HL-60 (cell line): ENCODE measurements around the gene TMEM163.
"Not testable (repeated sequence)": the region's sequence is repeated elsewhere in the genome, so short reads cannot be mapped to it uniquely, and the experiment has no call there.

Source experiments
- POLR2AphosphoS5 ChIP-seq: IDR thresholded peaks from 2 replicates; pipeline ENCODE4 v1.6.1; 2012; ENCODE audit warnings: low read depth
- TF ChIP-seq, protein P1 (sequence below): IDR thresholded peaks from one replicate; pipeline ENCODE4 v1.5.1; 2011; ENCODE audit warnings: low read length, control low read depth, inconsistent platforms; ENCODE audit not compliant: insufficient read depth

DNA sequence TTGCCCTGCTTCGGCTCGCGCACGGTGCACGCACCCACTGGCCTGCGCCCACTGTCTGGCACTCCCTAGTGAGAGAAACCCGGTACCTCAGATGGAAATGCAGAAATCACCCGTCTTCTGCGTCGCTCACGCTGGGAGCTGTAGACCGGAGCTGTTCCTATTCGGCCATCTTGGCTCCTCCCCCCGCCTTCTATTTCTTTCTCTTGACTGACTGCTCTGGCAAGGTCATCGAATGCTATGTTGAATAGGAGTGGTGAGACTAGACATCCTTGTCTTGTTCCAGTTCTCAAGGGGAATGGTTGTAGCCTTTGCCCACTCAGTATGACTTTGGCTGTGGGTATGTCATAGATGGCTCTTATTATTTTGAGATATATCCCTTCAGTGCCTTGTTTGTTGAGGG, 62.4 kb downstream of the TMEM163 start:
- TF ChIP-seq, protein P1, sequence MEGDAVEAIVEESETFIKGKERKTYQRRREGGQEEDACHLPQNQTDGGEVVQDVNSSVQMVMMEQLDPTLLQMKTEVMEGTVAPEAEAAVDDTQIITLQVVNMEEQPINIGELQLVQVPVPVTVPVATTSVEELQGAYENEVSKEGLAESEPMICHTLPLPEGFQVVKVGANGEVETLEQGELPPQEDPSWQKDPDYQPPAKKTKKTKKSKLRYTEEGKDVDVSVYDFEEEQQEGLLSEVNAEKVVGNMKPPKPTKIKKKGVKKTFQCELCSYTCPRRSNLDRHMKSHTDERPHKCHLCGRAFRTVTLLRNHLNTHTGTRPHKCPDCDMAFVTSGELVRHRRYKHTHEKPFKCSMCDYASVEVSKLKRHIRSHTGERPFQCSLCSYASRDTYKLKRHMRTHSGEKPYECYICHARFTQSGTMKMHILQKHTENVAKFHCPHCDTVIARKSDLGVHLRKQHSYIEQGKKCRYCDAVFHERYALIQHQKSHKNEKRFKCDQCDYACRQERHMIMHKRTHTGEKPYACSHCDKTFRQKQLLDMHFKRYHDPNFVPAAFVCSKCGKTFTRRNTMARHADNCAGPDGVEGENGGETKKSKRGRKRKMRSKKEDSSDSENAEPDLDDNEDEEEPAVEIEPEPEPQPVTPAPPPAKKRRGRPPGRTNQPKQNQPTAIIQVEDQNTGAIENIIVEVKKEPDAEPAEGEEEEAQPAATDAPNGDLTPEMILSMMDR: not testable (repeated sequence)
- not testable (repeated sequence) for TF ChIP-seq POLR2AphosphoS5
